PFSK-1 (cell line): ENCODE measurements around the gene SUPT20HL1.

Experiments
- FOXP2 ChIP-seq: optimal IDR thresholded peaks from 2 replicates; pipeline ENCODE3; 2011; ENCODE audit warnings: borderline replicate concordance, control low read depth, inconsistent platforms; ENCODE audit not compliant: insufficient read depth; ENCODE audit errors: extremely low read length, extremely low read depth
- POLR2AphosphoS5 ChIP-seq: IDR thresholded peaks from 2 replicates; pipeline ENCODE4 v1.6.1; 2012; ENCODE audit warnings: low read depth, mild to moderate bottlenecking, control low read depth, low read length, moderate library complexity
- REST ChIP-seq, 2 experiments: IDR thresholded peaks; 2 replicates each; pipeline versions ENCODE4 v1.6.1 to v1.8.0; 2011 to 2012; ENCODE audit warnings: low read depth in 2 of 2, low read length in 2 of 2, control low read depth in 1 of 2, inconsistent platforms in 1 of 2, mild to moderate bottlenecking in 1 of 2, moderate library complexity in 1 of 2; ENCODE audit not compliant: insufficient read depth in 1 of 2
- SIN3A ChIP-seq: IDR thresholded peaks from 2 replicates; pipeline ENCODE4 v1.6.1; 2012; ENCODE audit warnings: mild to moderate bottlenecking, low read length, moderate library complexity, borderline replicate concordance; ENCODE audit not compliant: insufficient read depth
- TAF1 ChIP-seq: IDR thresholded peaks from 2 replicates; pipeline ENCODE4 v1.6.1; 2012; ENCODE audit warnings: low read length, control low read depth, borderline replicate concordance; ENCODE audit not compliant: insufficient read depth

SUPT20HL1 gene

GRCh38 chrX:24355095-24355494 is 5.3 kb upstream of the SUPT20HL1 start:
- TF ChIP-seq REST (IDR thresholded peaks at IDR 0.05; ENCODE audit: insufficient read depth in 1 of 2, low read depth in 2 of 2, low read length in 2 of 2) (no peak), SIN3A (no peak), FOXP2 (no peak), TAF1 (no peak), POLR2AphosphoS5 (no peak)

- TF ChIP-seq FOXP2 (no peak), TAF1 (no peak), REST (IDR thresholded peaks at IDR 0.05; ENCODE audit: insufficient read depth in 1 of 2, low read depth in 2 of 2, low read length in 2 of 2) (no peak), POLR2AphosphoS5 (no peak), SIN3A (no peak)
Observed at GRCh38 chrX:24357106-24357505, 3.3 kb upstream of the SUPT20HL1 start.

- TF ChIP-seq REST (IDR thresholded peaks at IDR 0.05; ENCODE audit: insufficient read depth in 1 of 2, low read depth in 2 of 2, low read length in 2 of 2) (no peak), POLR2AphosphoS5 (no peak), SIN3A (no peak), FOXP2 (no peak), TAF1 (no peak)
Observed at GRCh38 chrX:24364326-24364725, 3.9 kb downstream of the SUPT20HL1 start.

- no peak for TF ChIP-seq POLR2AphosphoS5
- no peak for TF ChIP-seq TAF1
- no peak for TF ChIP-seq REST (IDR thresholded peaks at IDR 0.05; ENCODE audit: insufficient read depth in 1 of 2, low read depth in 2 of 2, low read length in 2 of 2)
- no peak for TF ChIP-seq FOXP2
- no peak for TF ChIP-seq SIN3A
Observed at GRCh38 chrX:24364851-24365538, 4.6 kb downstream of the SUPT20HL1 start.

- TF ChIP-seq TAF1 (no peak), POLR2AphosphoS5 (no peak), REST (IDR thresholded peaks at IDR 0.05; ENCODE audit: insufficient read depth in 1 of 2, low read depth in 2 of 2, low read length in 2 of 2) (no peak), SIN3A (no peak), FOXP2 (no peak)
Observed at GRCh38 chrX:24369816-24370215, 9.4 kb downstream of the SUPT20HL1 start.
